DOHH2 (cell line): Measurements from ENCODE around the gene TEX36.

ENCODE experiments used
- H3F3A ChIP-seq: fragments of 200-600 bp; sonication (generic), shearing (Covaris generic); 2 replicates; pipeline ENCODE4 v1.6.0; 2016; ENCODE audit warnings: antibody characterized with exemption, mild to moderate bottlenecking; ENCODE audit not compliant: control insufficient read depth, insufficient read depth
- H3K27ac ChIP-seq: fragments of 200-600 bp; sonication (generic); 2 replicates; pipeline ENCODE4 v1.5.1; 2014; ENCODE audit warnings: low read depth, mild to moderate bottlenecking, low read length, moderate library complexity
- H3K27me3 ChIP-seq: fragments of 200-600 bp; sonication (generic); 2 replicates; pipeline ENCODE4 v1.6.1; 2014; ENCODE audit warnings: mild to moderate bottlenecking, low read length, mixed read lengths; ENCODE audit not compliant: control insufficient read depth
- H3K36me3 ChIP-seq: fragments of 200-600 bp; sonication (generic); 2 replicates; pipeline ENCODE4 v1.6.1; 2014; ENCODE audit warnings: mild to moderate bottlenecking, low read length, moderate library complexity, mixed read lengths; ENCODE audit not compliant: control insufficient read depth
- H3K4me1 ChIP-seq: fragments of 200-600 bp; sonication (generic); 2 replicates; pipeline ENCODE4 v1.6.1; 2014; ENCODE audit warnings: mild to moderate bottlenecking, low read length, mixed read lengths; ENCODE audit not compliant: control insufficient read depth
- H3K4me2 ChIP-seq: fragments of 200-600 bp; sonication (generic); 2 replicates; pipeline ENCODE4 v1.6.0; 2014; ENCODE audit warnings: mild to moderate bottlenecking, low read length, moderate library complexity
- H3K4me3 ChIP-seq: fragments of 200-600 bp; sonication (generic); 2 replicates; pipeline ENCODE4 v1.5.1; 2014; ENCODE audit warnings: mild to moderate bottlenecking, low read length, mixed read lengths
- H3K79me2 ChIP-seq: fragments of 200-600 bp; sonication (generic); 2 replicates; pipeline ENCODE4 v1.6.1; 2014; ENCODE audit warnings: mild to moderate bottlenecking, low read length, mixed read lengths; ENCODE audit not compliant: control insufficient read depth
- H3K9me2 ChIP-seq: fragments of 200-600 bp; sonication (generic); replicated peaks from 2 replicates; pipeline ENCODE4 v1.6.1; 2014; ENCODE audit warnings: mild to moderate bottlenecking, low read length, mixed read lengths; ENCODE audit not compliant: control insufficient read depth
- H3K9me3 ChIP-seq: fragments of 200-600 bp; sonication (generic); 2 replicates; pipeline ENCODE4 v1.6.1; 2014; ENCODE audit warnings: antibody characterized with exemption, low read length, mixed read lengths; ENCODE audit not compliant: control insufficient read depth, insufficient read depth
- H4K20me1 ChIP-seq: fragments of 200-600 bp; sonication (generic); 2 replicates; pipeline ENCODE4 v1.6.0; 2014; ENCODE audit warnings: low read depth, mild to moderate bottlenecking, antibody characterized with exemption, low read length, moderate library complexity; ENCODE audit not compliant: control insufficient read depth, insufficient read depth
- CTCF ChIP-seq: fragments of 200-600 bp; sonication (generic); IDR thresholded peaks from one replicate; pipeline ENCODE4 v1.5.1; 2014; ENCODE audit warnings: antibody characterized with exemption, mild to moderate bottlenecking, low read depth, low read length; ENCODE audit not compliant: poor library complexity, severe bottlenecking
- EZH2phosphoT487 ChIP-seq: fragments of 200-600 bp; sonication (generic); IDR thresholded peaks from 2 replicates; pipeline ENCODE4 v1.6.1; 2017; ENCODE audit warnings: borderline replicate concordance, mild to moderate bottlenecking, antibody characterized with exemption, low read length, moderate library complexity, mixed read lengths

TEX36 gene

GRCh38 chr10:125606414-125607010 lies 76.5 kb downstream of the TEX36 start:
- TF ChIP-seq CTCF: no peak
- no peak for TF ChIP-seq EZH2phosphoT487
- no peak overlapping the region for H3K4me2 ChIP-seq

More at GRCh38 chr10:125606414-125607010, 76.5 kb downstream of the TEX36 start:
- no peaks in the 10 kb centered on the region for H3K27me3 ChIP-seq
- H3K79me2 ChIP-seq: no peaks in the 10 kb centered on the region
- H3K9me3 ChIP-seq: no peaks in the 10 kb centered on the region
- H3K9me2 ChIP-seq: no peaks in the 10 kb centered on the region
- H4K20me1 ChIP-seq: no peaks in the 10 kb centered on the region
- no peaks in the 10 kb centered on the region for H3K36me3 ChIP-seq
- no peaks in the 10 kb centered on the region for H3F3A ChIP-seq
- no peak overlapping the region for H3K27ac ChIP-seq
- no peaks in the 10 kb centered on the region for H3K4me1 ChIP-seq
- H3K4me3 ChIP-seq: no peak overlapping the region
